OCI-LY1 (cell line): ENCODE data around the gene RBM28.
"Not testable (repeated sequence)": the region's sequence is repeated elsewhere in the genome, so short reads cannot be mapped to it uniquely, and the experiment has no call there.

Source experiments
- EZH2 ChIP-seq: fragments of 200-600 bp; sonication (generic), shearing (Covaris generic); IDR thresholded peaks from 2 replicates; pipeline ENCODE4 v1.8.0; 2017; ENCODE audit warnings: borderline replicate concordance, mixed run types, mild to moderate bottlenecking, antibody characterized with exemption, low read length, moderate library complexity, mixed read lengths
- TF ChIP-seq, protein P1 (sequence below): fragments of 200-600 bp; sonication (generic), shearing (Covaris generic); IDR thresholded peaks from 2 replicates; pipeline ENCODE4 v1.5.1; 2017; ENCODE audit warnings: mild to moderate bottlenecking, antibody characterized with exemption, low read length, moderate library complexity, mixed read lengths

DNA sequence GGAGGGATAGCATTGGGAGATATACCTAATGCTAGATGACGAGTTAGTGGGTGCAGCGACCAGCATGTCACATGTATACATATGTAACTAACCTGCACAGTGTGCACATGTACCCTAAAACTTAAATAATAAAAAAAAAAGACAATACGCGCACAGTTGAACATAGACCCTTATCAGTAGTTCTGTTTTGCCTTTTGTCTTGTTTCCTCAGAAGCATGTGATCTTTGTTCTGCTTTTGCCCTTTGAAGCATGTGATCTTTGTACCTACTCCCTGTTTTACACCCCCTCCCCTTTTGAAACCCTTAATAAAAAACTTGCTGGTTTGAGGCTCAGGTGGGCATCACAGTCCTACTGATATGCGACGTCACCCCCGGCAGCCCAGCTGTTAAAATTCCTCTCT lies 45.7 kb downstream of the RBM28 start:
- TF ChIP-seq, protein P1, sequence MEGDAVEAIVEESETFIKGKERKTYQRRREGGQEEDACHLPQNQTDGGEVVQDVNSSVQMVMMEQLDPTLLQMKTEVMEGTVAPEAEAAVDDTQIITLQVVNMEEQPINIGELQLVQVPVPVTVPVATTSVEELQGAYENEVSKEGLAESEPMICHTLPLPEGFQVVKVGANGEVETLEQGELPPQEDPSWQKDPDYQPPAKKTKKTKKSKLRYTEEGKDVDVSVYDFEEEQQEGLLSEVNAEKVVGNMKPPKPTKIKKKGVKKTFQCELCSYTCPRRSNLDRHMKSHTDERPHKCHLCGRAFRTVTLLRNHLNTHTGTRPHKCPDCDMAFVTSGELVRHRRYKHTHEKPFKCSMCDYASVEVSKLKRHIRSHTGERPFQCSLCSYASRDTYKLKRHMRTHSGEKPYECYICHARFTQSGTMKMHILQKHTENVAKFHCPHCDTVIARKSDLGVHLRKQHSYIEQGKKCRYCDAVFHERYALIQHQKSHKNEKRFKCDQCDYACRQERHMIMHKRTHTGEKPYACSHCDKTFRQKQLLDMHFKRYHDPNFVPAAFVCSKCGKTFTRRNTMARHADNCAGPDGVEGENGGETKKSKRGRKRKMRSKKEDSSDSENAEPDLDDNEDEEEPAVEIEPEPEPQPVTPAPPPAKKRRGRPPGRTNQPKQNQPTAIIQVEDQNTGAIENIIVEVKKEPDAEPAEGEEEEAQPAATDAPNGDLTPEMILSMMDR: not testable (repeated sequence)
- not testable (repeated sequence) for TF ChIP-seq EZH2
